SK-N-SH (cell line): ENCODE results near the gene ZPBP. TPM values are rescaled to one million over a fixed set of nuclear protein-coding genes. Genes with fewer than 3 reads are reported as not detected.

Experiments used
- CTCF ChIA-PET: fragments of 300-600, 350-600 bp; formaldehyde crosslinking; extraction: SDS; loops from one replicate; lab custom pipeline; 2021; lab: Yijun Ruan, JAX
- POLR2A ChIA-PET: fragments of 350-600 bp; sonication (Branson Sonifier 250); formaldehyde crosslinking; extraction: SDS; loops from one replicate; lab custom pipeline; 2020; ENCODE audit warnings: antibody characterized with exemption, inconsistent platforms; lab: Yijun Ruan, JAX
- DNase-seq: peaks from one replicate; pipeline ENCODE4 v3.0.0; 2012
- H2AFZ ChIP-seq: fragments of 200-600 bp; sonication (generic); 2 replicates; pipeline ENCODE4 v1.8.1; 2016; ENCODE audit warnings: antibody characterized with exemption, mild to moderate bottlenecking, low read depth
- H3F3A ChIP-seq: fragments of 200-600 bp; sonication (generic); replicated peaks from 2 replicates; pipeline ENCODE3; 2016; ENCODE audit warnings: antibody characterized with exemption, mild to moderate bottlenecking; ENCODE audit not compliant: insufficient read depth
- H3K27ac ChIP-seq, 2 experiments: fragments of 200-500 bp in 1 of 2; fragments of 200-600 bp in 1 of 2; sonication (Bioruptor generic) in 1 of 2; sonication (generic), shearing (Covaris generic) in 1 of 2; 2 replicates each; pipeline versions ENCODE4 v1.5.1 to v1.6.1; 2014 to 2016; ENCODE audit warnings: low read depth in 2 of 2, inconsistent platforms in 1 of 2, low read length in 1 of 2, mild to moderate bottlenecking in 1 of 2, mixed read lengths in 1 of 2
- H3K27me3 ChIP-seq: fragments of 200-600 bp; sonication (generic), shearing (Covaris generic); 2 replicates; pipeline ENCODE4 v1.6.1; 2016; ENCODE audit warnings: mixed run types; ENCODE audit not compliant: insufficient read depth
- H3K36me3 ChIP-seq, 2 experiments: fragments of 200-500 bp in 1 of 2; fragments of 200-600 bp in 1 of 2; sonication (Bioruptor generic) in 1 of 2; sonication (generic) in 1 of 2; replicated peaks in 1 of 2; 2 replicates each; pipeline versions ENCODE3 to v1.5.1; 2014 to 2016; ENCODE audit warnings: low read length in 1 of 2, mild to moderate bottlenecking in 1 of 2; ENCODE audit not compliant: insufficient read depth in 2 of 2, control insufficient read depth in 1 of 2
- H3K4me1 ChIP-seq, 2 experiments: fragments of 200-500 bp in 1 of 2; fragments of 200-600 bp in 1 of 2; sonication (Bioruptor generic) in 1 of 2; sonication (generic), shearing (Covaris generic) in 1 of 2; 2 replicates each; pipeline versions ENCODE4 v1.5.1 to v1.6.1; 2014 to 2016; ENCODE audit warnings: low read depth in 1 of 2, low read length in 1 of 2, mixed run types in 1 of 2; ENCODE audit not compliant: insufficient read depth in 2 of 2, control insufficient read depth in 1 of 2
- H3K4me2 ChIP-seq: fragments of 200-600 bp; sonication (generic), shearing (Covaris generic); 2 replicates; pipeline ENCODE4 v1.6.1; 2017; ENCODE audit warnings: mixed run types
- H3K4me3 ChIP-seq, 2 experiments: fragments of 200-500 bp in 1 of 2; fragments of 200-600 bp in 1 of 2; sonication (Bioruptor generic) in 1 of 2; sonication (generic), shearing (Covaris generic) in 1 of 2; 2 replicates each; pipeline versions ENCODE4 v1.5.1 to v1.8.1; 2014 to 2016; ENCODE audit warnings: low read depth in 2 of 2, inconsistent platforms in 1 of 2, low read length in 1 of 2, mild to moderate bottlenecking in 1 of 2, mixed read lengths in 1 of 2, moderate library complexity in 1 of 2
- H3K79me2 ChIP-seq: fragments of 200-600 bp; sonication (generic); 2 replicates; pipeline ENCODE4 v1.8.1; 2017; ENCODE audit warnings: mild to moderate bottlenecking; ENCODE audit not compliant: insufficient read depth
- H3K9ac ChIP-seq: fragments of 200-600 bp; sonication (generic); 2 replicates; pipeline ENCODE4 v1.6.1; 2017; ENCODE audit warnings: mixed run types
- H3K9me2 ChIP-seq: fragments of 200-600 bp; sonication (generic); 2 replicates; pipeline ENCODE4 v1.6.1; 2017; ENCODE audit warnings: mixed run types
- H3K9me3 ChIP-seq: fragments of 200-600 bp; sonication (generic); 2 replicates; pipeline ENCODE4 v1.6.1; 2017; ENCODE audit warnings: mixed run types, mild to moderate bottlenecking, moderate library complexity
- H4K20me1 ChIP-seq: fragments of 200-600 bp; sonication (generic); 2 replicates; pipeline ENCODE4 v1.6.1; 2017; ENCODE audit warnings: mild to moderate bottlenecking, mixed run types; ENCODE audit not compliant: insufficient read depth
- ELF1 ChIP-seq: IDR thresholded peaks from 2 replicates; pipeline ENCODE4 v1.4.0; 2012
- EZH2phosphoT487 ChIP-seq: fragments of 200-600 bp; sonication (generic); IDR thresholded peaks from 2 replicates; pipeline ENCODE4 v1.6.1; 2017; ENCODE audit warnings: low read depth, mixed run types, mild to moderate bottlenecking, antibody characterized with exemption, moderate library complexity, borderline replicate concordance
- FOSL2 ChIP-seq: IDR thresholded peaks from 2 replicates; pipeline ENCODE4 v1.4.0; 2012; ENCODE audit warnings: low read depth, mild to moderate bottlenecking, moderate library complexity, borderline replicate concordance
- FOXM1 ChIP-seq: IDR thresholded peaks from 2 replicates; pipeline ENCODE4 v1.4.0; 2012; ENCODE audit warnings: low read depth, mild to moderate bottlenecking
- MEF2A ChIP-seq: IDR thresholded peaks from 2 replicates; pipeline ENCODE4 v1.4.0; 2012; ENCODE audit warnings: low read depth, borderline replicate concordance
- MXI1 ChIP-seq: IDR thresholded peaks from 2 replicates; pipeline ENCODE4 v1.6.1; 2012; ENCODE audit warnings: mild to moderate bottlenecking, low read depth, low read length, improper control_type of control experiment
- NFIC ChIP-seq: IDR thresholded peaks from 2 replicates; pipeline ENCODE4 v1.4.0; 2012; ENCODE audit warnings: borderline replicate concordance
- RCOR1 ChIP-seq: fragments of 150-350 bp; IDR thresholded peaks from 2 replicates; pipeline ENCODE4 v1.6.1; 2017; ENCODE audit warnings: antibody characterized with exemption, low read length
- SIN3A ChIP-seq: IDR thresholded peaks from 2 replicates; pipeline ENCODE4 v1.6.1; 2012; ENCODE audit warnings: low read depth, mild to moderate bottlenecking, low read length, moderate library complexity, borderline replicate concordance
- SMC3 ChIP-seq: IDR thresholded peaks from 2 replicates; pipeline ENCODE4 v1.6.1; 2012; ENCODE audit warnings: low read depth, low read length, improper control_type of control experiment
- polyA plus RNA-seq, 3 experiments: library from polyadenylated mRNA; depleted of rRNA; stranded (reverse); fragments of >200 nt; gene quantifications; 2 replicates each; pipeline ENCODE4 v1.2.3, GENCODE V29; 2012
- TF ChIP-seq, protein P1 (sequence below): IDR thresholded peaks from 2 replicates; pipeline ENCODE4; 2012
- TF ChIP-seq, protein P2 (sequence below): fragments of 200-600 bp; sonication (generic); IDR thresholded peaks from 2 replicates; pipeline ENCODE4 v1.6.1; 2017; ENCODE audit warnings: antibody characterized with exemption, mild to moderate bottlenecking, moderate library complexity
- TF ChIP-seq, protein P3 (sequence below): IDR thresholded peaks from 2 replicates; pipeline ENCODE4 v1.4.0; 2012; ENCODE audit warnings: low read depth, borderline replicate concordance
- TF ChIP-seq, protein P4 (sequence below): IDR thresholded peaks from 2 replicates; pipeline ENCODE4 v1.6.1; 2012; ENCODE audit warnings: mild to moderate bottlenecking, low read depth, low read length, moderate library complexity
- TF ChIP-seq, protein P5 (sequence below): fragments of 150-350 bp; IDR thresholded peaks from 2 replicates; pipeline ENCODE4 v1.6.1; 2017; ENCODE audit warnings: antibody characterized with exemption, low read length, low read depth, borderline replicate concordance

The ZPBP gene
- polyA plus RNA-seq, 1 of the 3 experiments (the other 2 are of a cell fraction) = not detected

DNA sequence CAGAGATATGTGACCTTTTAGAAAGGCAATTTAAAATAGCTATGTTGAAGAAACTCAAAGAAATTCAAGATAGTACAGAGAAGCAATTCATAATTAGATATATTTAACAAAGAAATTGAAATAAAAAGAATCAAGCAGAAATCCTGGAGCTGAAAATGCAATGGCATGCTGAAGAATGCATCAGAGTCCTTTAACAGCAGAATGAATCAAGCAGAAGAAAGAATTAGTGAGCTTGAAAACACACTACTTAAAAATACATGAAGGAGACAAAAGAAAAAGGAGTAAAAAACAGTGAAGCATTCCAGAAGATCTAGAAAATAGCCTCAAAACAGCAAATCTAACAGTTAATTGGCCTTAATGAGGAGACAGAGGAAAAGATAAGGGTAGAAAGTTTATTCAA, 20.0 kb downstream of the ZPBP start:
- Histone ChIP-seq H2AFZ (no peak overlapping the region), H3F3A (no peaks in the 10 kb centered on the region), H3K4me1 (no peaks in the 10 kb centered on the region; a peak in 1 of 4 replicates), H3K9ac (no peak overlapping the region), H3K27ac (no peak overlapping the region), H3K4me3 (no peak overlapping the region), H4K20me1 (no peaks in the 10 kb centered on the region), H3K36me3 (no peaks in the 10 kb centered on the region), H3K4me2 (no peak overlapping the region), H3K9me3 (no peaks in the 10 kb centered on the region), H3K9me2 (no peaks in the 10 kb centered on the region), H3K27me3 (no peaks in the 10 kb centered on the region), H3K79me2 (no peaks in the 10 kb centered on the region)
- ChIA-PET POLR2A (no interaction called here), CTCF (interaction anchor here (2.3 kb wide), 1 partner anchor 19 kb away, joined by 9 read pairs; no protein-coding TSS in a partner anchor)
- DNase-seq = no peak
- no peak for TF ChIP-seq EZH2phosphoT487
- no peak for TF ChIP-seq NFIC
- TF ChIP-seq, protein P1, sequence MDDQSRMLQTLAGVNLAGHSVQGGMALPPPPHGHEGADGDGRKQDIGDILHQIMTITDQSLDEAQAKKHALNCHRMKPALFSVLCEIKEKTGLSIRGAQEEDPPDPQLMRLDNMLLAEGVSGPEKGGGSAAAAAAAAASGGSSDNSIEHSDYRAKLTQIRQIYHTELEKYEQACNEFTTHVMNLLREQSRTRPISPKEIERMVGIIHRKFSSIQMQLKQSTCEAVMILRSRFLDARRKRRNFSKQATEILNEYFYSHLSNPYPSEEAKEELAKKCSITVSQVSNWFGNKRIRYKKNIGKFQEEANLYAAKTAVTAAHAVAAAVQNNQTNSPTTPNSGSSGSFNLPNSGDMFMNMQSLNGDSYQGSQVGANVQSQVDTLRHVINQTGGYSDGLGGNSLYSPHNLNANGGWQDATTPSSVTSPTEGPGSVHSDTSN = no peak
- TF ChIP-seq, protein P2, sequence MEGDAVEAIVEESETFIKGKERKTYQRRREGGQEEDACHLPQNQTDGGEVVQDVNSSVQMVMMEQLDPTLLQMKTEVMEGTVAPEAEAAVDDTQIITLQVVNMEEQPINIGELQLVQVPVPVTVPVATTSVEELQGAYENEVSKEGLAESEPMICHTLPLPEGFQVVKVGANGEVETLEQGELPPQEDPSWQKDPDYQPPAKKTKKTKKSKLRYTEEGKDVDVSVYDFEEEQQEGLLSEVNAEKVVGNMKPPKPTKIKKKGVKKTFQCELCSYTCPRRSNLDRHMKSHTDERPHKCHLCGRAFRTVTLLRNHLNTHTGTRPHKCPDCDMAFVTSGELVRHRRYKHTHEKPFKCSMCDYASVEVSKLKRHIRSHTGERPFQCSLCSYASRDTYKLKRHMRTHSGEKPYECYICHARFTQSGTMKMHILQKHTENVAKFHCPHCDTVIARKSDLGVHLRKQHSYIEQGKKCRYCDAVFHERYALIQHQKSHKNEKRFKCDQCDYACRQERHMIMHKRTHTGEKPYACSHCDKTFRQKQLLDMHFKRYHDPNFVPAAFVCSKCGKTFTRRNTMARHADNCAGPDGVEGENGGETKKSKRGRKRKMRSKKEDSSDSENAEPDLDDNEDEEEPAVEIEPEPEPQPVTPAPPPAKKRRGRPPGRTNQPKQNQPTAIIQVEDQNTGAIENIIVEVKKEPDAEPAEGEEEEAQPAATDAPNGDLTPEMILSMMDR = no peak
- no peak for TF ChIP-seq MXI1
- TF ChIP-seq, protein P3, sequence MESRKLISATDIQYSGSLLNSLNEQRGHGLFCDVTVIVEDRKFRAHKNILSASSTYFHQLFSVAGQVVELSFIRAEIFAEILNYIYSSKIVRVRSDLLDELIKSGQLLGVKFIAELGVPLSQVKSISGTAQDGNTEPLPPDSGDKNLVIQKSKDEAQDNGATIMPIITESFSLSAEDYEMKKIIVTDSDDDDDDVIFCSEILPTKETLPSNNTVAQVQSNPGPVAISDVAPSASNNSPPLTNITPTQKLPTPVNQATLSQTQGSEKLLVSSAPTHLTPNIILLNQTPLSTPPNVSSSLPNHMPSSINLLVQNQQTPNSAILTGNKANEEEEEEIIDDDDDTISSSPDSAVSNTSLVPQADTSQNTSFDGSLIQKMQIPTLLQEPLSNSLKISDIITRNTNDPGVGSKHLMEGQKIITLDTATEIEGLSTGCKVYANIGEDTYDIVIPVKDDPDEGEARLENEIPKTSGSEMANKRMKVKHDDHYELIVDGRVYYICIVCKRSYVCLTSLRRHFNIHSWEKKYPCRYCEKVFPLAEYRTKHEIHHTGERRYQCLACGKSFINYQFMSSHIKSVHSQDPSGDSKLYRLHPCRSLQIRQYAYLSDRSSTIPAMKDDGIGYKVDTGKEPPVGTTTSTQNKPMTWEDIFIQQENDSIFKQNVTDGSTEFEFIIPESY = no peak
- TF ChIP-seq, protein P4, sequence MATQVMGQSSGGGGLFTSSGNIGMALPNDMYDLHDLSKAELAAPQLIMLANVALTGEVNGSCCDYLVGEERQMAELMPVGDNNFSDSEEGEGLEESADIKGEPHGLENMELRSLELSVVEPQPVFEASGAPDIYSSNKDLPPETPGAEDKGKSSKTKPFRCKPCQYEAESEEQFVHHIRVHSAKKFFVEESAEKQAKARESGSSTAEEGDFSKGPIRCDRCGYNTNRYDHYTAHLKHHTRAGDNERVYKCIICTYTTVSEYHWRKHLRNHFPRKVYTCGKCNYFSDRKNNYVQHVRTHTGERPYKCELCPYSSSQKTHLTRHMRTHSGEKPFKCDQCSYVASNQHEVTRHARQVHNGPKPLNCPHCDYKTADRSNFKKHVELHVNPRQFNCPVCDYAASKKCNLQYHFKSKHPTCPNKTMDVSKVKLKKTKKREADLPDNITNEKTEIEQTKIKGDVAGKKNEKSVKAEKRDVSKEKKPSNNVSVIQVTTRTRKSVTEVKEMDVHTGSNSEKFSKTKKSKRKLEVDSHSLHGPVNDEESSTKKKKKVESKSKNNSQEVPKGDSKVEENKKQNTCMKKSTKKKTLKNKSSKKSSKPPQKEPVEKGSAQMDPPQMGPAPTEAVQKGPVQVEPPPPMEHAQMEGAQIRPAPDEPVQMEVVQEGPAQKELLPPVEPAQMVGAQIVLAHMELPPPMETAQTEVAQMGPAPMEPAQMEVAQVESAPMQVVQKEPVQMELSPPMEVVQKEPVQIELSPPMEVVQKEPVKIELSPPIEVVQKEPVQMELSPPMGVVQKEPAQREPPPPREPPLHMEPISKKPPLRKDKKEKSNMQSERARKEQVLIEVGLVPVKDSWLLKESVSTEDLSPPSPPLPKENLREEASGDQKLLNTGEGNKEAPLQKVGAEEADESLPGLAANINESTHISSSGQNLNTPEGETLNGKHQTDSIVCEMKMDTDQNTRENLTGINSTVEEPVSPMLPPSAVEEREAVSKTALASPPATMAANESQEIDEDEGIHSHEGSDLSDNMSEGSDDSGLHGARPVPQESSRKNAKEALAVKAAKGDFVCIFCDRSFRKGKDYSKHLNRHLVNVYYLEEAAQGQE = no peak
- no peak for TF ChIP-seq SMC3
- TF ChIP-seq SIN3A = no peak
- TF ChIP-seq FOXM1 = no peak
- TF ChIP-seq ELF1 = no peak
- no peak for TF ChIP-seq MEF2A
- TF ChIP-seq RCOR1 = no peak
- TF ChIP-seq, protein P5, sequence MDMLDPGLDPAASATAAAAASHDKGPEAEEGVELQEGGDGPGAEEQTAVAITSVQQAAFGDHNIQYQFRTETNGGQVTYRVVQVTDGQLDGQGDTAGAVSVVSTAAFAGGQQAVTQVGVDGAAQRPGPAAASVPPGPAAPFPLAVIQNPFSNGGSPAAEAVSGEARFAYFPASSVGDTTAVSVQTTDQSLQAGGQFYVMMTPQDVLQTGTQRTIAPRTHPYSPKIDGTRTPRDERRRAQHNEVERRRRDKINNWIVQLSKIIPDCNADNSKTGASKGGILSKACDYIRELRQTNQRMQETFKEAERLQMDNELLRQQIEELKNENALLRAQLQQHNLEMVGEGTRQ = no peak
- TF ChIP-seq FOSL2 = no peak
